ENCODE measurements around the gene LGALS13.

- no peak for TF ChIP-seq CTCF (IDR thresholded peaks at IDR 0.05)
- TF ChIP-seq POLR2A (IDR thresholded peaks at IDR 0.05), result no peak
These were observed 41.3 kb downstream of the LGALS13 start for GRCh38 chr19:39643591-39643990.
